MM.1S (cell line): Measurements from ENCODE around the gene SFSWAP.
A peak's percentile ranks its signal among the peaks of the same experiment; 100 is the strongest.

Experiments
- DNase-seq: peaks from one replicate; pipeline ENCODE4 v3.0.0-alpha.2; 2015
- H2AFZ ChIP-seq: fragments of 300-600 bp; sonication (generic); 2 replicates; pipeline ENCODE4 v1.6.0; 2016; ENCODE audit warnings: antibody characterized with exemption, low read length
- H3F3A ChIP-seq: fragments of 300-600 bp; sonication (generic); 2 replicates; pipeline ENCODE4 v1.6.1; 2016; ENCODE audit warnings: mild to moderate bottlenecking, antibody characterized with exemption, low read length, moderate library complexity, mixed read lengths; ENCODE audit not compliant: insufficient read depth
- H3K27ac ChIP-seq: fragments of 300-600 bp; sonication (generic); 2 replicates; pipeline ENCODE4 v1.5.1; 2016; ENCODE audit warnings: mild to moderate bottlenecking, low read length
- H3K27me3 ChIP-seq: fragments of 300-600 bp; sonication (generic); replicated peaks from 2 replicates; pipeline ENCODE4 v1.6.0; 2016; ENCODE audit warnings: low read length; ENCODE audit not compliant: insufficient read depth
- H3K36me3 ChIP-seq: fragments of 300-600 bp; sonication (generic); replicated peaks from 2 replicates; pipeline ENCODE4 v1.6.1; 2016; ENCODE audit warnings: mild to moderate bottlenecking, low read length, mixed read lengths; ENCODE audit not compliant: insufficient read depth
- H3K4me1 ChIP-seq: fragments of 300-600 bp; sonication (generic); 2 replicates; pipeline ENCODE4 v1.6.1; 2016; ENCODE audit warnings: low read length, mixed read lengths
- H3K4me2 ChIP-seq: fragments of 300-600 bp; sonication (generic); 2 replicates; pipeline ENCODE4 v1.6.0; 2016; ENCODE audit warnings: low read depth, low read length
- H3K4me3 ChIP-seq: fragments of 300-600 bp; sonication (generic); 2 replicates; pipeline ENCODE4 v1.5.1; 2016; ENCODE audit warnings: low read length, mixed read lengths
- H3K79me2 ChIP-seq: fragments of 300-600 bp; sonication (generic); 2 replicates; pipeline ENCODE4 v1.6.1; 2016; ENCODE audit warnings: mixed run types, low read length, mixed read lengths
- H3K9ac ChIP-seq: fragments of 300-600 bp; sonication (generic); 2 replicates; pipeline ENCODE4 v1.6.1; 2016; ENCODE audit warnings: low read length, mixed read lengths
- H3K9me2 ChIP-seq: fragments of 300-600 bp; sonication (generic); replicated peaks from 2 replicates; pipeline ENCODE4 v1.6.1; 2016; ENCODE audit warnings: mild to moderate bottlenecking, low read length, mixed read lengths; ENCODE audit not compliant: insufficient read depth
- H3K9me3 ChIP-seq: fragments of 300-600 bp; sonication (generic); replicated peaks from 2 replicates; pipeline ENCODE4 v1.6.1; 2016; ENCODE audit warnings: mild to moderate bottlenecking, low read length, mixed read lengths; ENCODE audit not compliant: insufficient read depth
- H4K20me1 ChIP-seq: fragments of 300-600 bp; sonication (generic); 2 replicates; pipeline ENCODE4 v1.6.1; 2016; ENCODE audit warnings: mild to moderate bottlenecking, low read length, moderate library complexity, mixed read lengths; ENCODE audit not compliant: insufficient read depth
- CTCF ChIP-seq: fragments of 300-600 bp; sonication (generic); IDR thresholded peaks from 2 replicates; pipeline ENCODE4 v1.5.1; 2016; ENCODE audit warnings: antibody characterized with exemption, low read length, mixed read lengths
- EZH2 ChIP-seq: fragments of 300-600 bp; sonication (generic); optimal IDR thresholded peaks from 2 replicates; pipeline ENCODE3; 2017; ENCODE audit warnings: low read depth, mild to moderate bottlenecking, antibody characterized with exemption, low read length, mixed read lengths
- EZH2phosphoT487 ChIP-seq: fragments of 300-600 bp; sonication (generic); IDR thresholded peaks from 2 replicates; pipeline ENCODE4 v1.6.1; 2018; ENCODE audit warnings: antibody characterized with exemption, low read length

The SFSWAP gene

GRCh38 chr12:131783915-131784541 lies 73.1 kb downstream of the SFSWAP start:
- no peaks in the 10 kb centered on the region for H3K9me2 ChIP-seq
- H3K4me1 ChIP-seq: no peaks in the 10 kb centered on the region
- H3K27ac ChIP-seq: peak overlapping the region; percentile 45; the same call in 1 of the 2 replicates
- TF ChIP-seq CTCF (no peak), EZH2phosphoT487 (no peak), EZH2 (no peak)
- DNase-seq: peak; percentile 15
- no peaks in the 10 kb centered on the region for H4K20me1 ChIP-seq
- H3K4me3 ChIP-seq: no peak overlapping the region
- H3F3A ChIP-seq: no peaks in the 10 kb centered on the region; the same call in 1 of the 2 replicates
- no peaks in the 10 kb centered on the region for H3K27me3 ChIP-seq
- no peak overlapping the region for H2AFZ ChIP-seq
- no peaks in the 10 kb centered on the region for H3K36me3 ChIP-seq
- peak overlapping the region; percentile 24; the same call in 1 of the 2 replicates for H3K4me2 ChIP-seq
- H3K79me2 ChIP-seq: no peaks in the 10 kb centered on the region
- no peaks in the 10 kb centered on the region for H3K9me3 ChIP-seq
- no peak overlapping the region for H3K9ac ChIP-seq

GRCh38 chr12:131784909-131785762 lies 74.2 kb downstream of the SFSWAP start:
- Histone ChIP-seq H3K4me1 (no peaks in the 10 kb centered on the region), H3K4me3 (no peak overlapping the region), H4K20me1 (no peaks in the 10 kb centered on the region), H3K36me3 (no peaks in the 10 kb centered on the region), H3K9me2 (no peaks in the 10 kb centered on the region), H3K4me2 (no peak overlapping the region), H3F3A (no peaks in the 10 kb centered on the region; the same call in 1 of the 2 replicates), H3K79me2 (no peaks in the 10 kb centered on the region), H3K27me3 (no peaks in the 10 kb centered on the region), H3K9ac (no peak overlapping the region), H3K9me3 (no peaks in the 10 kb centered on the region), H3K27ac (no peak overlapping the region), H2AFZ (no peak overlapping the region)
- DNase-seq: no peak
- TF ChIP-seq CTCF (no peak), EZH2phosphoT487 (no peak), EZH2 (no peak)

GRCh38 chr12:131785763-131786330 lies 75.0 kb downstream of the SFSWAP start:
- Histone ChIP-seq H3K9me3 (no peaks in the 10 kb centered on the region), H3K9ac (no peak overlapping the region), H3K4me1 (no peaks in the 10 kb centered on the region), H3K27me3 (no peaks in the 10 kb centered on the region), H4K20me1 (no peaks in the 10 kb centered on the region), H3F3A (no peaks in the 10 kb centered on the region; the same call in 1 of the 2 replicates), H3K9me2 (no peaks in the 10 kb centered on the region), H2AFZ (no peak overlapping the region), H3K4me3 (no peak overlapping the region), H3K4me2 (no peak overlapping the region), H3K36me3 (no peaks in the 10 kb centered on the region), H3K79me2 (no peaks in the 10 kb centered on the region), H3K27ac (no peak overlapping the region)
- TF ChIP-seq EZH2phosphoT487 (no peak), EZH2 (no peak), CTCF (no peak)
- no peak for DNase-seq
